ENCODE data around the gene DCST1.

Gene DCST1

GRCh38 chr1:155091071-155092051 lies 57.7 kb downstream of the DCST1 start:
- DNase-seq (ENCODE audit: low read depth), result peak; percentile 70

- DNase-seq (ENCODE audit: low read depth), result no peak
Observed at GRCh38 chr1:155092131-155092530, 58.5 kb downstream of the DCST1 start.

DNA sequence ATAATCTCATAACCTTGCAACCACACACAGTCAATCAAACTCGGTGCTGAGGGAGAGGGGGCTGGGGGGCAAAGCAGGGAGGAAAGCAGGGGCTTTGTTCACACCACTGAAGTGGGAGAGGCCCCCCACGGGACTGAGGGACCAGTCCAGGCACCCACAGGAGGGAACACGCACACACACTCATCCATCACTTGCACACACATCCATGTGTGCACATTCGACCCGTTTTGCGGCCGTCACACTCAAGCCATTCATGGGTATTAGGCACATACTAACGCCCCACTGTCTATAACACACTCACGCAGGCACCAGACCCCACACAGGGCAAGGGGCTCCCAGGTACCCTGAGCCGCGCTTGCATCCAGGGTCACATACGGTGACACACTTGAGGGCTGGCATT lies 59.0 kb downstream of the DCST1 start:
- DNase-seq (ENCODE audit: low read depth), result no peak

GRCh38 chr1:155093911-155094621 lies 60.4 kb downstream of the DCST1 start:
- no peak for DNase-seq (ENCODE audit: low read depth)

- no peak for DNase-seq (ENCODE audit: low read depth)
Observed at GRCh38 chr1:155094622-155094948, 61.0 kb downstream of the DCST1 start.

- no peak for DNase-seq (ENCODE audit: low read depth)
Observed at GRCh38 chr1:155099331-155099730, 65.7 kb downstream of the DCST1 start.
